T47D (cell line): ENCODE data around the gene ZBTB9.

ENCODE experiments used
- DNase-seq, 2 experiments: peaks; one replicate each; pipeline versions ENCODE4 v3.0.0 to v3.0.0-alpha.2; 2011 to 2012; ENCODE audit warnings: low read depth in 1 of 2, low spot score in 1 of 2
- JUND ChIP-seq: IDR thresholded peaks from 2 replicates; pipeline ENCODE4 v1.6.1; 2012; ENCODE audit warnings: low read depth
- in situ Hi-C: cut with HindIII; loops from 2 replicates; pipeline ENCODE4 v1.10.0; 2016; ENCODE audit warnings: low sequenced_read_pairs, low pct_unique_long_range_greater_than_20kb

The ZBTB9 gene

GRCh38 chr6:33424855-33425667 lies 29.3 kb upstream of the ZBTB9 start:
- no peak for TF ChIP-seq JUND
- DNase-seq = no peak
- in situ Hi-C loops = no loop called here

DNA sequence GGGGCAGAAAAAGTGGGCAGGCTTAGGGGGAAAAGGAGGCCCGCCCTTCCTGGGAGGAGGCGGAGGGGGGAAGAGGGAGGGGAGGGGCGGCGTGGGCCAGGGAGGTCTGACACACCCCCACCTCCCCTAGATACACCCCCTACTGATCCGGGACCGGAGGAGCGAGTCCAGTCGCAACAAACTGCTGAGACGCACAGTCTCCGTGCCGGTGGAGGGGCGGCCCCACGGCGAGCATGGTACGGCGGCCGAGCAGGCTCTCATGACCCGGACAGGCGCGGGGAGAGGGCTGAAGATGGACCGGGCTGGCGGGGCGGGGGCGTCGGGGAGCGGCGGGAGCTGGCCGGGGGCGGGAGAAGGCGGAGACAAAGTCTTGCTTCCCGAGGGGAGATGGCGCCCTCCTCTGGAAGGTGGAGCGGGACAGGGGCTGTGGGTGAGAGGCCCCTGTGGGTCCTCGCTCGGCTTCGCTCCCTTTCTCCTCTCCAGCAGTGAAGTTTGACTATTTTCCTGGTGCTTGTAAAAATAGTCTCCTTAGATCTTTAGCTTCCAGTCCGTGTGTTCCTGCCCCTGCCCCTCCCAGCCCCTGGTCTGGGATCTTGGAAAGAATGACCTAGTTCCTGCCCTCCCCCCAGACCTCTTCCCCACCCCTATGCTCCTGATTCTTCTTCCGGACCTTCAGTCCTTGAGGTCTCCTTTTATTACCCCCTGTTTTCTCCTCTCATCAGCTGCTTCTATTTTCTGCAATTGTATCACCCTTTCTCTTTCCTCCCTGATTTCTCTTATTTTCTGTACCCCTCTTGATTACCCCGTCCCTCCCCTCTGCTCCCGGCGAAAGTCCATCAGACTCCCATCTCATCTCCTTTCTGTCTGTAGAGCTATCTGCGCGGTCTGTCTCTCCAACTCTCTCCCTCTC lies 28.5 kb upstream of the ZBTB9 start:
- no peak for TF ChIP-seq JUND
- DNase-seq = peak; percentile 77 to 90
- in situ Hi-C loops = no loop called here

- in situ Hi-C loops = no loop called here
- no peak for TF ChIP-seq JUND
- peak in 1 of 2 experiments; percentile 51 for DNase-seq
Observed at GRCh38 chr6:33426590-33427511, 27.5 kb upstream of the ZBTB9 start.

DNA sequence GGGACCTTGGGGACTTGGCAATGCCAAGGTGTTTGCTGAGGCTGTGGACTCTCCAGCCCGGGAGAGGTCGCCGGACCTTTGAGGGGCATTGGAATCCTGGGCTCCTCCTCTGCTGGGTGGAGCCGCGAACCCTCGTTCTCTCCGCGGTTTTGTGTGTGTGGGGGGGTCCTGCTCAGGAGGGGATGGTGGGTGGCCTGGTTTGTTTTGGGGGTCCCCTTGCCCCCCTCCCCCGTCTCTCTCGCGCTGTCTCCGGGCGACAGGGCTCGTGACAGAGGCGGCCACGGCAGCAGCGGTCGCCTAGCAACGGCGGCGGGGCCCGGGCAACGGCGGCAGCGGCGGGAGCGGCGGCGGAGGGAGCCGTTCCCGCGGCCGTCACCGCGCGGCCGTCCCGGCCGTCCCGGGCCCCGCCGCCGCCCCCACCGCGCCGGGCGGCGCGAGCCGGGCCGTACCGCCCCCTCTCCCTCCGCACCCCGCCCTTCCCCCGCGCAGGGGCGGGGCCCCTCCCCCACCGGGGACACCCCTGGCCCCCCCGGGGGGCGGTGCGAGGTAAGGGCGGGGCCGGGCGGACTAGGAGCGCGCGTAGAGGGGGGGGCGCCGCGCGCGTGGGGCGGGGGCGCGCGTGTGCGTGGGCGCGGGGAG lies 26.7 kb upstream of the ZBTB9 start:
- in situ Hi-C loops = no loop called here
- peak; percentile 64 to 72 for DNase-seq
- no peak for TF ChIP-seq JUND

GRCh38 chr6:33428224-33428965 lies 26.0 kb upstream of the ZBTB9 start:
- no peak for TF ChIP-seq JUND
- in situ Hi-C loops = no loop called here
- DNase-seq = peak; percentile 68 to 77

GRCh38 chr6:33428966-33429749 lies 25.2 kb upstream of the ZBTB9 start:
- in situ Hi-C loops = no loop called here
- no peak for DNase-seq
- TF ChIP-seq JUND = no peak

DNA sequence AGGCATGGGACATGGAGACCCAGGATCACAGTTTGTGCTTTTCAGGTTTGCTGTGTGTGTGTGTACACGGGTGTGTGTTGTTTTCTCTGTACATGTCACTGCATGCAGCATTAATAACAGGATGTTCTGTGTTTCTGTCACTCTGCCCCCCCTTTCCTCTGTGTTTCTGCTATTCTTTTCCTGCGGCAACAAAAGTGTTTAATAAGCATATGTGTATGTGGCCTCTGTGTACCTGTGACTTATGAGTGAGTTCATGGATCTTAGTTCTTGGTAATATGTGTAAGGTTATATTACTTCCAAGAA lies 24.7 kb upstream of the ZBTB9 start:
- no peak for TF ChIP-seq JUND
- in situ Hi-C loops = no loop called here
- DNase-seq = no peak

- DNase-seq = no peak
- no peak for TF ChIP-seq JUND
- in situ Hi-C loops = no loop called here
Observed at GRCh38 chr6:33430334-33430733, 24.0 kb upstream of the ZBTB9 start.

- peak; percentile 86 to 97 for DNase-seq
- in situ Hi-C loops = no loop called here
- no peak for TF ChIP-seq JUND
Observed at GRCh38 chr6:33430991-33431879, 23.1 kb upstream of the ZBTB9 start.
